Osteoblast (primary cell): ENCODE measurements around the gene ELMO1. TPM values are rescaled to one million over a fixed set of nuclear protein-coding genes. Genes with fewer than 3 reads are reported as not detected.

Experiments
- DNase-seq: peaks from one replicate; pipeline ENCODE4 v3.0.0; 2011; ENCODE audit warnings: low spot score, mixed read lengths; ENCODE audit not compliant: insufficient read length; ENCODE audit errors: missing footprints
- H2AFZ ChIP-seq: 2 replicates; pipeline ENCODE4 v1.6.0; 2011; ENCODE audit warnings: mild to moderate bottlenecking, low read length
- H3K27ac ChIP-seq: 2 replicates; pipeline ENCODE4 v1.5.1; 2011; ENCODE audit warnings: mild to moderate bottlenecking, low read depth, low read length, moderate library complexity
- H3K27me3 ChIP-seq: 2 replicates; pipeline ENCODE4 v1.6.0; 2012; ENCODE audit warnings: mild to moderate bottlenecking, control low read depth, inconsistent platforms, low read length, moderate library complexity; ENCODE audit not compliant: insufficient read depth
- H3K36me3 ChIP-seq: 2 replicates; pipeline ENCODE4 v1.5.1; 2011; ENCODE audit warnings: mild to moderate bottlenecking, low read length, control low read depth, moderate library complexity; ENCODE audit not compliant: insufficient read depth
- H3K4me1 ChIP-seq: 2 replicates; pipeline ENCODE4 v1.5.1; 2011; ENCODE audit warnings: mild to moderate bottlenecking, low read length, control low read depth, moderate library complexity; ENCODE audit not compliant: insufficient read depth
- H3K4me2 ChIP-seq: 2 replicates; pipeline ENCODE4 v1.6.0; 2011; ENCODE audit warnings: mild to moderate bottlenecking, low read length; ENCODE audit not compliant: insufficient read depth
- H3K4me3 ChIP-seq: fragments of 200-600 bp; sonication (generic); 3 replicates; pipeline ENCODE4 v1.5.1; 2012; ENCODE audit warnings: mild to moderate bottlenecking, low read length, inconsistent platforms; ENCODE audit not compliant: insufficient read depth
- H3K79me2 ChIP-seq: 2 replicates; pipeline ENCODE4 v1.6.0; 2012; ENCODE audit warnings: mild to moderate bottlenecking, low read length, control low read depth, inconsistent platforms; ENCODE audit not compliant: insufficient read depth
- H3K9me3 ChIP-seq: 2 replicates; pipeline ENCODE4 v1.5.1; 2011; ENCODE audit warnings: low read depth, low read length, control low read depth
- H4K20me1 ChIP-seq: 2 replicates; pipeline ENCODE4 v1.6.0; 2012; ENCODE audit warnings: mild to moderate bottlenecking, low read length, control low read depth; ENCODE audit not compliant: insufficient read depth
- CTCF ChIP-seq: IDR thresholded peaks from 2 replicates; pipeline ENCODE4 v1.5.1; 2011; ENCODE audit warnings: mild to moderate bottlenecking, low read depth, low read length, moderate library complexity; ENCODE audit errors: extremely low read depth
- total RNA-seq: library from RNA; depleted of rRNA; stranded (reverse); fragments of >200 nt; gene quantifications from 2 replicates; pipeline ENCODE4 v1.2.3, GENCODE V29; 2012

The ELMO1 gene
- 0.29 and 2.2 TPM in 2 replicates for total RNA-seq

- Histone ChIP-seq H3K4me3 (peak within 1 kb of the TSS; percentile 46), H3K27ac (no peak within 1 kb of the TSS)
These were observed at the start of gene ELMO1 for GRCh38 chr7:37448636-37449361. Gene ELMO1, minus strand, starts transcription at chr7:37448864. Its CDS starts 106,174 bp downstream, at chr7:37342690.

GRCh38 chr7:37497576-37497975 is 48.9 kb upstream of the ELMO1 start:
- Histone ChIP-seq H3K4me2 (no peak overlapping the region), H3K27ac (no peak overlapping the region), H3K79me2 (no peaks in the 10 kb centered on the region), H4K20me1 (no peaks in the 10 kb centered on the region), H3K4me3 (no peak overlapping the region), H3K27me3 (no peaks in the 10 kb centered on the region), H2AFZ (no peak overlapping the region), H3K4me1 (no peaks in the 10 kb centered on the region), H3K9me3 (no peaks in the 10 kb centered on the region), H3K36me3 (no peaks in the 10 kb centered on the region)
- TF ChIP-seq CTCF: no peak
- DNase-seq: no peak

More at GRCh38 chr7:37448636-37449361, at the start of gene ELMO1:
- TF ChIP-seq CTCF: no peak
- Histone ChIP-seq H3K27me3 (peaks cover 6% of the 10 kb centered on the region), H3K36me3 (no peaks in the 10 kb centered on the region), H2AFZ (peak within 1 kb of the TSS; percentile 51), H3K4me1 (no peaks in the 10 kb centered on the region), H3K4me2 (peak within 1 kb of the TSS; percentile 39), H3K9me3 (no peaks in the 10 kb centered on the region), H4K20me1 (no peaks in the 10 kb centered on the region), H3K79me2 (no peaks in the 10 kb centered on the region)
- peak; percentile 89 for DNase-seq

GRCh38 chr7:37495574-37496184 is 47.0 kb upstream of the ELMO1 start:
- Histone ChIP-seq H3K4me3 (no peak overlapping the region), H3K4me2 (no peak overlapping the region), H3K79me2 (no peaks in the 10 kb centered on the region), H3K36me3 (no peaks in the 10 kb centered on the region), H2AFZ (no peak overlapping the region), H3K4me1 (no peaks in the 10 kb centered on the region), H3K27ac (no peak overlapping the region), H4K20me1 (no peaks in the 10 kb centered on the region), H3K27me3 (no peaks in the 10 kb centered on the region), H3K9me3 (no peaks in the 10 kb centered on the region)
- no peak for DNase-seq
- peak; percentile 40 for TF ChIP-seq CTCF

- Histone ChIP-seq H3K4me2 (no peak overlapping the region), H2AFZ (no peak overlapping the region), H3K9me3 (no peaks in the 10 kb centered on the region), H4K20me1 (no peaks in the 10 kb centered on the region), H3K27me3 (no peaks in the 10 kb centered on the region), H3K79me2 (no peaks in the 10 kb centered on the region), H3K36me3 (no peaks in the 10 kb centered on the region), H3K4me1 (no peaks in the 10 kb centered on the region), H3K4me3 (no peak overlapping the region), H3K27ac (no peak overlapping the region)
- TF ChIP-seq CTCF: no peak
- DNase-seq: no peak
These were observed 46.3 kb upstream of the ELMO1 start for GRCh38 chr7:37494926-37495325.
